CD14-positive monocyte (primary cell): ENCODE data around the gene ZBED4. TPM values are rescaled to one million over a fixed set of nuclear protein-coding genes. Genes with fewer than 3 reads are reported as not detected.
A peak's percentile ranks its signal among the peaks of the same experiment; 100 is the strongest.
"Not testable (repeated sequence)": the region's sequence is repeated elsewhere in the genome, so short reads cannot be mapped to it uniquely, and the experiment has no call there.

Experiments used
- DNase-seq, 3 donors: peaks; one replicate each; pipeline ENCODE4 v3.0.0-alpha.2; 2011 to 2022
- H2AFZ ChIP-seq: 2 replicates; pipeline ENCODE4 v1.6.0; 2012; ENCODE audit warnings: mild to moderate bottlenecking, low read depth, low read length, inconsistent platforms; ENCODE audit not compliant: insufficient read depth, poor library complexity, severe bottlenecking
- H3K27ac ChIP-seq, 2 donors: 1 replicate in 1 of 2; 2 replicates in 1 of 2; pipeline ENCODE4 v1.5.1; 2012 to 2013; ENCODE audit warnings: low read length in 2 of 2, control low read depth in 1 of 2, inconsistent platforms in 1 of 2, low read depth in 1 of 2, mild to moderate bottlenecking in 1 of 2
- H3K27me3 ChIP-seq, 2 donors: one replicate each; pipeline versions ENCODE4 v1.6.0 to v1.6.1; 2011 to 2013; ENCODE audit warnings: low read length in 2 of 2; ENCODE audit not compliant: control insufficient read depth in 2 of 2, insufficient read depth in 2 of 2
- H3K36me3 ChIP-seq, 2 donors: replicated peaks in 1 of 2; 1 replicate in 1 of 2; 2 replicates in 1 of 2; pipeline versions ENCODE4 v1.5.1 to v1.6.1; 2012 to 2013; ENCODE audit warnings: low read length in 2 of 2, control low read depth in 1 of 2, inconsistent platforms in 1 of 2, mild to moderate bottlenecking in 1 of 2; ENCODE audit not compliant: insufficient read depth in 2 of 2, control insufficient read depth in 1 of 2
- H3K4me1 ChIP-seq, 2 donors: 1 replicate in 1 of 2; 2 replicates in 1 of 2; pipeline versions ENCODE4 v1.5.1 to v1.6.1; 2012 to 2013; ENCODE audit warnings: low read length in 2 of 2, control low read depth in 1 of 2, inconsistent platforms in 1 of 2, mild to moderate bottlenecking in 1 of 2, moderate library complexity in 1 of 2; ENCODE audit not compliant: insufficient read depth in 2 of 2, control insufficient read depth in 1 of 2
- H3K4me2 ChIP-seq: replicated peaks from 2 replicates; pipeline ENCODE3; 2012; ENCODE audit warnings: low read length, moderate library complexity, mild to moderate bottlenecking; ENCODE audit not compliant: poor library complexity, severe bottlenecking; ENCODE audit errors: extremely low read depth
- H3K4me3 ChIP-seq, 3 experiments: fragments of 200-600 bp in 1 of 3; sonication (generic) in 1 of 3; replicated peaks in 1 of 3; 1 replicate in 2 of 3; 2 replicates in 1 of 3; pipeline ENCODE4 v1.5.1; 2011 to 2013; ENCODE audit warnings: low read length in 3 of 3, mild to moderate bottlenecking in 3 of 3, control low read depth in 2 of 3, low read depth in 2 of 3, inconsistent platforms in 1 of 3, moderate library complexity in 1 of 3
- H3K79me2 ChIP-seq: 2 replicates; pipeline ENCODE4 v1.6.0; 2012; ENCODE audit warnings: mild to moderate bottlenecking, control low read depth, inconsistent platforms, low read length, moderate library complexity; ENCODE audit not compliant: insufficient read depth
- H3K9ac ChIP-seq: 2 replicates; pipeline ENCODE4 v1.6.0; 2017; ENCODE audit warnings: low read length, mild to moderate bottlenecking; ENCODE audit not compliant: insufficient read depth, poor library complexity, severe bottlenecking
- H3K9me3 ChIP-seq, 2 donors: replicated peaks in 1 of 2; 1 replicate in 1 of 2; 2 replicates in 1 of 2; pipeline versions ENCODE4 v1.5.1 to v1.6.1; 2012 to 2013; ENCODE audit warnings: low read length in 2 of 2, control low read depth in 1 of 2; ENCODE audit not compliant: control insufficient read depth in 1 of 2, insufficient read depth in 1 of 2
- H4K20me1 ChIP-seq: 2 replicates; pipeline ENCODE4 v1.6.0; 2012; ENCODE audit warnings: mild to moderate bottlenecking, low read length, control low read depth, moderate library complexity; ENCODE audit not compliant: insufficient read depth
- H3K27ac Mint-ChIP-seq, 7 donors: one replicate each; pipeline ENCODE4 v1.8.0; 2020; ENCODE audit warnings: mild to moderate bottlenecking in 7 of 7, mixed read lengths in 7 of 7, moderate library complexity in 6 of 7, inconsistent platforms in 2 of 7
- H3K27me3 Mint-ChIP-seq, 3 donors: one replicate each; pipeline ENCODE4 v1.8.0; 2021 to 2022; ENCODE audit warnings: low read depth in 3 of 3, mild to moderate bottlenecking in 3 of 3, mixed read lengths in 3 of 3, moderate library complexity in 3 of 3, inconsistent platforms in 1 of 3
- H3K36me3 Mint-ChIP-seq, 2 donors: one replicate each; pipeline ENCODE4 v1.8.0; 2020; ENCODE audit warnings: mixed read lengths in 2 of 2, inconsistent platforms in 1 of 2, mild to moderate bottlenecking in 1 of 2
- H3K4me1 Mint-ChIP-seq: one replicate; pipeline ENCODE4 v1.8.0; 2020; ENCODE audit warnings: mild to moderate bottlenecking, mixed read lengths
- H3K4me3 Mint-ChIP-seq, 2 donors: one replicate each; pipeline ENCODE4 v1.8.0; 2020; ENCODE audit warnings: mild to moderate bottlenecking in 2 of 2, mixed read lengths in 2 of 2, moderate library complexity in 1 of 2
- H3K9me3 Mint-ChIP-seq, 7 donors: one replicate each; pipeline ENCODE4 v1.8.0; 2020 to 2022; ENCODE audit warnings: mixed read lengths in 7 of 7, mild to moderate bottlenecking in 6 of 7, moderate library complexity in 6 of 7, inconsistent platforms in 2 of 7
- WGBS: methylation state at CpG from one replicate; pipeline ENCODE4 v1.1.5; 2013; ENCODE audit warnings: missing lambda C conversion rate; ENCODE audit not compliant: insufficient coverage; 5-methylcytosine and 5-hydroxymethylcytosine counted together
- intact Hi-C, 2 donors: fragments of 100-400 bp; cut with micrococcal nuclease; formaldehyde crosslinking; loops; one replicate each; pipeline versions ENCODE4 v1.15.0 to v1.15.1; 2023
- polyA plus RNA-seq, 3 donors: library from polyadenylated mRNA; depleted of rRNA in 1 of 3; unstranded in 2 of 3; stranded (reverse) in 1 of 3; fragments of 300-500 nt in 2 of 3; fragments of >200 nt in 1 of 3; fragmentation: Illumina TruSeq in 2 of 3; gene quantifications; 1 replicate in 2 of 3; 2 replicates in 1 of 3; pipeline ENCODE4 v1.2.3, GENCODE V29; 2012 to 2021
- TF ChIP-seq, protein P1 (sequence below): fragments of 200-600 bp; IDR thresholded peaks from one replicate; pipeline ENCODE4 v1.8.0; 2022; ENCODE audit warnings: antibody characterized with exemption, mild to moderate bottlenecking

The ZBED4 gene
- polyA plus RNA-seq, 3 donors, result 3.8 to 8.2 (median 5.7) TPM

DNA sequence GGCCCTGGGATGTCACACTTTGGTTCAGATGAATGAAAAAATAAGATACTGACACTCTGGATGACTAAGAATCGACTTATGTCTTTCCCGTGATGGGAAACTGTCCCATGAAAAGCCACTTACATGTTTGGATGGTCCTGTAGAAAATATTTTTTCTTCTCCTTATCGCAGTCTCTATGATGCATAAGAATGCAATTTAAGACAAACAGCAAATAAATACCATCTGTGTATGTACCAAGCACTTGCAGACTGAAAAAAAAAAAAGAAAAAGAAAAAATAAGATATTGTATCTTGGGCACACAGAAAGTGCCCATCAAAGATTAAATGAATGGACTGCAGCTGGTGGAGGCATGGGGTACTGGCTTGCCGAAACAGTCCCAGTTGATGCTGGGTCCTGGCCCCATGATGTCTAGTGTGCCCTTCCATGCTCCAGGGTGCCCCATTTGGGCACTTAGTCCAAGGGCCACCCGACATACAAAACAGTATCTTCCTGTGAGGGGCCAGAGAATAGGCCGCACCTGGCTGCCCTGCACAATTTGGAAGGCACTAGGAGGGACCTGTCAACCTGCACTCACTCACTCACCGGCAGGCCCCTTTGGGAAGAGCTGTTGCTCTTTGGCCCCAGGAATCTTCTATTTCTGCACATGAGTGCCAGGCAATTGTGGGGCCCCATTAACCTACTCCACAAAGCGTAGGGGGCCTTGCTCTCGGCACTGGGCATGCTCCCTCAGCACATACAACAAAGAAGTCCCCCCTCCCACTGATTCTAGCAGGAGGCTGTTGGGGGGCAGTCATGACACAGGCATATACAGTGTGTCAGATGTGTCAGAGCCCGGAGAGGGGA lies 2.5 kb upstream of the ZBED4 start:
- H4K20me1 ChIP-seq, result peaks cover 18% of the 10 kb centered on the region
- peaks cover 39 to 57% of the 10 kb centered on the region in 2 donors for H3K4me1 ChIP-seq
- intact Hi-C loops, result no loop called here
- H3K27ac Mint-ChIP-seq, result no peak overlapping the region
- 62% methylated on average over 4 of the region's 10 CpGs for WGBS
- no peak overlapping the region for H3K27ac ChIP-seq
- no peak overlapping the region for H3K9ac ChIP-seq
- no peak overlapping the region for H2AFZ ChIP-seq
- H3K4me3 ChIP-seq, result no peak overlapping the region
- no peaks in the 10 kb centered on the region for H3K36me3 ChIP-seq
- no peaks in the 10 kb centered on the region for H3K27me3 ChIP-seq
- peaks cover 21% of the 10 kb centered on the region for H3K79me2 ChIP-seq
- no peak for DNase-seq
- TF ChIP-seq, protein P1, sequence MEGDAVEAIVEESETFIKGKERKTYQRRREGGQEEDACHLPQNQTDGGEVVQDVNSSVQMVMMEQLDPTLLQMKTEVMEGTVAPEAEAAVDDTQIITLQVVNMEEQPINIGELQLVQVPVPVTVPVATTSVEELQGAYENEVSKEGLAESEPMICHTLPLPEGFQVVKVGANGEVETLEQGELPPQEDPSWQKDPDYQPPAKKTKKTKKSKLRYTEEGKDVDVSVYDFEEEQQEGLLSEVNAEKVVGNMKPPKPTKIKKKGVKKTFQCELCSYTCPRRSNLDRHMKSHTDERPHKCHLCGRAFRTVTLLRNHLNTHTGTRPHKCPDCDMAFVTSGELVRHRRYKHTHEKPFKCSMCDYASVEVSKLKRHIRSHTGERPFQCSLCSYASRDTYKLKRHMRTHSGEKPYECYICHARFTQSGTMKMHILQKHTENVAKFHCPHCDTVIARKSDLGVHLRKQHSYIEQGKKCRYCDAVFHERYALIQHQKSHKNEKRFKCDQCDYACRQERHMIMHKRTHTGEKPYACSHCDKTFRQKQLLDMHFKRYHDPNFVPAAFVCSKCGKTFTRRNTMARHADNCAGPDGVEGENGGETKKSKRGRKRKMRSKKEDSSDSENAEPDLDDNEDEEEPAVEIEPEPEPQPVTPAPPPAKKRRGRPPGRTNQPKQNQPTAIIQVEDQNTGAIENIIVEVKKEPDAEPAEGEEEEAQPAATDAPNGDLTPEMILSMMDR, result no peak
- peak overlapping the region in 1 of 2 donors; percentile 53 for H3K4me3 Mint-ChIP-seq
- peaks cover under 1 to 3% of the 10 kb centered on the region in 2 donors for H3K36me3 Mint-ChIP-seq
- H3K9me3 ChIP-seq, result no peaks in the 10 kb centered on the region
- no peaks in the 10 kb centered on the region for H3K9me3 Mint-ChIP-seq
- H3K4me2 ChIP-seq, result no peak overlapping the region
- peaks cover 40% of the 10 kb centered on the region for H3K4me1 Mint-ChIP-seq
- H3K27me3 Mint-ChIP-seq, result peaks cover 3 to 13% (median 8%) of the 10 kb centered on the region in 3 donors

DNA sequence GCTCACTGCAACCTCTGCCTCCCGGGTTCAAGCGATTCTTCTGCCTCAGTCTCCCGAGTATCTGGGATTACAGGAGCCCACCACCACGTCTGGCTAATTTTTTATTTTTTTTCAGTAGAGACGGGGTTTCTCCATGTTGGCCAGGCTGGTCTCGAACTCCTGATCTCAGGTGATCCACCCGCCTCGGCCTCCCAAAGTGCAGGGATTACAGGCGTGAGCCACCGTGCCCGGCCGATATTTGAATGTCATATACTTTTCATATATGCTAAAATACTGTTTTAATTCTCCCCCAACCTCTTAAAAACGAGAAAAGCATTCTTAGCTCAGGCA lies 1.1 kb upstream of the ZBED4 start:
- peak overlapping the region in 1 of 2 donors; percentile 91 for H3K27ac ChIP-seq
- H3K79me2 ChIP-seq, result peaks cover 35% of the 10 kb centered on the region
- H3K9ac ChIP-seq, result peak overlapping the region; percentile 90
- H2AFZ ChIP-seq, result peak overlapping the region; percentile 98
- WGBS, result 62% methylated on average over 6 of the region's 13 CpGs
- not testable (repeated sequence) for H3K36me3 Mint-ChIP-seq, H3K27me3 ChIP-seq, DNase-seq, H3K36me3 ChIP-seq, H3K9me3 Mint-ChIP-seq, H3K9me3 ChIP-seq
- intact Hi-C loops, result loop anchor here in 1 of 2 donors (2.0 kb wide), 1 partner anchor 64 kb away; no protein-coding TSS in a partner anchor
- H4K20me1 ChIP-seq, result peaks cover 32% of the 10 kb centered on the region
- H3K4me1 ChIP-seq, result peaks cover 38 to 57% of the 10 kb centered on the region in 2 donors
- H3K27ac Mint-ChIP-seq, result peak overlapping the region in 4 of 7 donors; percentile 29 to 82 (median 61)
- peak overlapping the region; percentile 49 to 87 (median 52) for H3K4me3 ChIP-seq
- peak overlapping the region; percentile 89 for H3K4me2 ChIP-seq
- peaks cover 3 to 13% (median 9%) of the 10 kb centered on the region in 3 donors for H3K27me3 Mint-ChIP-seq
- H3K4me1 Mint-ChIP-seq, result peaks cover 46% of the 10 kb centered on the region
- H3K4me3 Mint-ChIP-seq, result peak overlapping the region; percentile 75 to 77
